Endothelial cell of umbilical vein (primary cell): ENCODE measurements around the gene PTPRD. TPM values are rescaled to one million over a fixed set of nuclear protein-coding genes. Genes with fewer than 3 reads are reported as not detected.

Experiments
- BruUV-seq: library from RNA; stranded (reverse); fragments of 400-500 nt; replicated peaks from 2 replicates; lab custom pipeline; 2021; lab: Mats Ljungman, UMichigan
- CTCF ChIA-PET: fragments of 300-600, 350-600 bp; sonication (Branson Sonifier 250); formaldehyde crosslinking; loops from one replicate; lab custom pipeline; 2021; ENCODE audit warnings: antibody characterized with exemption, inconsistent platforms; lab: Charles Lee
- POLR2A ChIA-PET: fragments of 300-600, 350-600 bp; sonication (Branson Sonifier 250); formaldehyde crosslinking; loops from one replicate; lab custom pipeline; 2021; ENCODE audit warnings: antibody characterized with exemption, inconsistent platforms; lab: Charles Lee
- DNase-seq: peaks from one replicate; pipeline ENCODE4 v3.0.0-alpha.2; 2011; ENCODE audit warnings: low read depth, low spot score
- FAIRE-seq: peaks from 2 replicates; lab custom pipeline; 2011; peaks lifted over from hg19 to GRCh38; lab: Jason Lieb, UNC
- H2AFZ ChIP-seq: 2 replicates; pipeline ENCODE4 v1.6.0; 2012; ENCODE audit warnings: low read depth, low read length, control low read depth, inconsistent platforms
- H3K27ac ChIP-seq: 2 replicates; pipeline ENCODE4 v1.5.1; 2011; ENCODE audit warnings: low read depth, mild to moderate bottlenecking, control low read depth, low read length, moderate library complexity; ENCODE audit not compliant: insufficient read depth
- H3K27me3 ChIP-seq, 2 experiments: 2 replicates each; pipeline versions ENCODE4 v1.6.0 to v1.6.1; 2011; ENCODE audit warnings: low read length in 2 of 2, mixed read lengths in 1 of 2; ENCODE audit not compliant: control insufficient read depth in 2 of 2, insufficient read depth in 2 of 2
- H3K36me3 ChIP-seq, 2 experiments: 2 replicates in 1 of 2; 3 replicates in 1 of 2; pipeline ENCODE4 v1.5.1; 2011; ENCODE audit warnings: low read length in 2 of 2, mild to moderate bottlenecking in 1 of 2, moderate library complexity in 1 of 2; ENCODE audit not compliant: control insufficient read depth in 2 of 2, insufficient read depth in 2 of 2; ENCODE audit errors: extremely low read depth in 1 of 2
- H3K4me1 ChIP-seq: 3 replicates; pipeline ENCODE4 v1.5.1; 2011; ENCODE audit warnings: mild to moderate bottlenecking, low read length; ENCODE audit not compliant: control insufficient read depth, insufficient read depth; ENCODE audit errors: extremely low read depth
- H3K4me2 ChIP-seq: 2 replicates; pipeline ENCODE4 v1.6.1; 2011; ENCODE audit warnings: low read length, control low read depth, mixed read lengths; ENCODE audit not compliant: insufficient read depth
- H3K4me3 ChIP-seq, 3 experiments: fragments of 200-600 bp in 1 of 3; sonication (generic), shearing (Covaris generic) in 1 of 3; replicated peaks in 1 of 3; 2 replicates each; pipeline ENCODE4 v1.5.1; 2011 to 2016; ENCODE audit warnings: control low read depth in 3 of 3, low read length in 3 of 3, mild to moderate bottlenecking in 2 of 3, inconsistent platforms in 1 of 3, low read depth in 1 of 3, moderate library complexity in 1 of 3; ENCODE audit not compliant: insufficient read depth in 1 of 3
- H3K79me2 ChIP-seq: 2 replicates; pipeline ENCODE4 v1.6.0; 2012; ENCODE audit warnings: low read length, inconsistent platforms; ENCODE audit not compliant: control insufficient read depth, insufficient read depth
- H3K9ac ChIP-seq: replicated peaks from 2 replicates; pipeline ENCODE3; 2011; ENCODE audit warnings: low read length, control low read depth; ENCODE audit not compliant: insufficient read depth; ENCODE audit errors: extremely low read depth
- H3K9me1 ChIP-seq: replicated peaks from 3 replicates; pipeline ENCODE4 v1.6.0; 2011; ENCODE audit warnings: mild to moderate bottlenecking, low read length; ENCODE audit not compliant: control insufficient read depth, insufficient read depth; ENCODE audit errors: extremely low read depth
- H3K9me3 ChIP-seq: replicated peaks from 2 replicates; pipeline ENCODE4 v1.5.1; 2012; ENCODE audit warnings: low read length, inconsistent platforms; ENCODE audit not compliant: control insufficient read depth, insufficient read depth
- H4K20me1 ChIP-seq: replicated peaks from 2 replicates; pipeline ENCODE3; 2011; ENCODE audit warnings: mild to moderate bottlenecking, low read length; ENCODE audit not compliant: control insufficient read depth, insufficient read depth; ENCODE audit errors: extremely low read depth
- CTCF ChIP-seq, 2 donors: IDR thresholded peaks; 1 replicate in 1 of 2; 2 replicates in 1 of 2; pipeline ENCODE4 v1.5.1; 2011; ENCODE audit warnings: low read length in 2 of 2, mild to moderate bottlenecking in 2 of 2, moderate library complexity in 2 of 2, control low read depth in 1 of 2, inconsistent platforms in 1 of 2, low read depth in 1 of 2; ENCODE audit not compliant: insufficient read depth in 1 of 2; ENCODE audit errors: extremely low read depth in 1 of 2
- EZH2 ChIP-seq: IDR thresholded peaks from 2 replicates; pipeline ENCODE4 v1.6.1; 2012; ENCODE audit warnings: borderline replicate concordance, low read depth, mild to moderate bottlenecking, moderate library complexity, low read length, inconsistent platforms; ENCODE audit not compliant: severe bottlenecking
- JUN ChIP-seq: IDR thresholded peaks from 2 replicates; pipeline ENCODE4 v1.6.1; 2011; ENCODE audit warnings: borderline replicate concordance, low read depth; ENCODE audit not compliant: insufficient read length, insufficient read depth
- MYC ChIP-seq: IDR thresholded peaks from one replicate; pipeline ENCODE4 v1.6.1; 2011; ENCODE audit warnings: mild to moderate bottlenecking, low read depth, low read length
- POLR2AphosphoS5 ChIP-seq: IDR thresholded peaks from 2 replicates; pipeline ENCODE4 v1.6.1; 2012; ENCODE audit warnings: low read depth, mild to moderate bottlenecking, control low read depth, low read length, moderate library complexity; ENCODE audit not compliant: insufficient read depth
- dilution Hi-C: fragments of 300-500 bp; cut with MboI; formaldehyde crosslinking; loops from one replicate; pipeline ENCODE4 v1.15.0; 2019; ENCODE audit warnings: low sequenced_read_pairs; ENCODE audit not compliant: extremely low pct_ligation_motif_present
- intact Hi-C: fragments of 100-400 bp; cut with micrococcal nuclease; formaldehyde crosslinking; loops from one replicate; pipeline ENCODE4 v1.10.0; 2022
- polyA plus RNA-seq, 4 experiments: library from polyadenylated mRNA; depleted of rRNA in 3 of 4; stranded (reverse) in 3 of 4; unstranded in 1 of 4; fragments of >200 nt; gene quantifications; 2 replicates each; pipeline versions ENCODE4 v1.2.1 to v1.2.3, GENCODE V29; 2011 to 2012; ENCODE audit warnings: missing spikeins in 1 of 4
- total RNA-seq: library from RNA; stranded (reverse); gene quantifications from 2 replicates; pipeline ENCODE4 v1.2.3, GENCODE V29; 2021

PTPRD gene
- total and polyA plus RNA-seq, 2 donors (not counting 3 experiments of a cell fraction or from before 2014, with no cell fraction given), result 5.5 to 5.7 TPM

GRCh38 chr9:10232352-10232930, 380.4 kb downstream of the PTPRD start:
- CTCF ChIA-PET, result interaction anchor here (1.0 to 7.4 kb wide), 5 partner anchors 33 to 187 kb away, joined by 4 to 84 read pairs (median 9); no protein-coding TSS in a partner anchor
- Histone ChIP-seq H3K27me3 (no peaks in the 10 kb centered on the region), H3K4me1 (no peaks in the 10 kb centered on the region), H3K9ac (no peak overlapping the region), H4K20me1 (no peaks in the 10 kb centered on the region), H3K79me2 (no peaks in the 10 kb centered on the region), H3K36me3 (no peaks in the 10 kb centered on the region), H3K4me3 (no peak overlapping the region), H3K9me3 (no peaks in the 10 kb centered on the region), H3K27ac (no peak overlapping the region), H2AFZ (no peak overlapping the region), H3K9me1 (no peaks in the 10 kb centered on the region), H3K4me2 (no peak overlapping the region)
- peak; percentile 9 to 12 for TF ChIP-seq CTCF (IDR thresholded peaks at IDR 0.05; ENCODE audit: extremely low read depth in 1 of 2, insufficient read depth in 1 of 2, low read depth in 1 of 2, low read length in 2 of 2)
- no peak for TF ChIP-seq MYC
- TF ChIP-seq POLR2AphosphoS5, result no peak
- no peak for TF ChIP-seq EZH2
- no peak for TF ChIP-seq JUN
- POLR2A ChIA-PET, result no interaction called here
- FAIRE-seq (peak; percentile 74), DNase-seq (peak; percentile 45)
- BruUV-seq, result no TSS peak
- dilution Hi-C loops (no loop called here), intact Hi-C loops (loop anchor here (1.0 kb wide), 1 partner anchor 36 kb away; no protein-coding TSS in a partner anchor)
